Osteoblast (primary cell): Measurements from ENCODE around the gene LCN10. TPM values are rescaled to one million over a fixed set of nuclear protein-coding genes. Genes with fewer than 3 reads are reported as not detected.

Source experiments
- DNase-seq: peaks from one replicate; pipeline ENCODE4 v3.0.0; 2011; ENCODE audit warnings: low spot score, mixed read lengths; ENCODE audit not compliant: insufficient read length; ENCODE audit errors: missing footprints
- H2AFZ ChIP-seq: 2 replicates; pipeline ENCODE4 v1.6.0; 2011; ENCODE audit warnings: mild to moderate bottlenecking, low read length
- H3K27ac ChIP-seq: 2 replicates; pipeline ENCODE4 v1.5.1; 2011; ENCODE audit warnings: mild to moderate bottlenecking, low read depth, low read length, moderate library complexity
- H3K27me3 ChIP-seq: 2 replicates; pipeline ENCODE4 v1.6.0; 2012; ENCODE audit warnings: mild to moderate bottlenecking, control low read depth, inconsistent platforms, low read length, moderate library complexity; ENCODE audit not compliant: insufficient read depth
- H3K36me3 ChIP-seq: 2 replicates; pipeline ENCODE4 v1.5.1; 2011; ENCODE audit warnings: mild to moderate bottlenecking, low read length, control low read depth, moderate library complexity; ENCODE audit not compliant: insufficient read depth
- H3K4me1 ChIP-seq: 2 replicates; pipeline ENCODE4 v1.5.1; 2011; ENCODE audit warnings: mild to moderate bottlenecking, low read length, control low read depth, moderate library complexity; ENCODE audit not compliant: insufficient read depth
- H3K4me2 ChIP-seq: 2 replicates; pipeline ENCODE4 v1.6.0; 2011; ENCODE audit warnings: mild to moderate bottlenecking, low read length; ENCODE audit not compliant: insufficient read depth
- H3K4me3 ChIP-seq: fragments of 200-600 bp; sonication (generic); 3 replicates; pipeline ENCODE4 v1.5.1; 2012; ENCODE audit warnings: mild to moderate bottlenecking, low read length, inconsistent platforms; ENCODE audit not compliant: insufficient read depth
- H3K79me2 ChIP-seq: 2 replicates; pipeline ENCODE4 v1.6.0; 2012; ENCODE audit warnings: mild to moderate bottlenecking, low read length, control low read depth, inconsistent platforms; ENCODE audit not compliant: insufficient read depth
- H3K9me3 ChIP-seq: 2 replicates; pipeline ENCODE4 v1.5.1; 2011; ENCODE audit warnings: low read depth, low read length, control low read depth
- H4K20me1 ChIP-seq: 2 replicates; pipeline ENCODE4 v1.6.0; 2012; ENCODE audit warnings: mild to moderate bottlenecking, low read length, control low read depth; ENCODE audit not compliant: insufficient read depth
- total RNA-seq: library from RNA; depleted of rRNA; stranded (reverse); fragments of >200 nt; gene quantifications from 2 replicates; pipeline ENCODE4 v1.2.3, GENCODE V29; 2012
- TF ChIP-seq, protein P1 (sequence below): IDR thresholded peaks from 2 replicates; pipeline ENCODE4 v1.5.1; 2011; ENCODE audit warnings: mild to moderate bottlenecking, low read depth, low read length, moderate library complexity; ENCODE audit errors: extremely low read depth

Gene LCN10
- total RNA-seq, 1 donor, result not detected

DNA sequence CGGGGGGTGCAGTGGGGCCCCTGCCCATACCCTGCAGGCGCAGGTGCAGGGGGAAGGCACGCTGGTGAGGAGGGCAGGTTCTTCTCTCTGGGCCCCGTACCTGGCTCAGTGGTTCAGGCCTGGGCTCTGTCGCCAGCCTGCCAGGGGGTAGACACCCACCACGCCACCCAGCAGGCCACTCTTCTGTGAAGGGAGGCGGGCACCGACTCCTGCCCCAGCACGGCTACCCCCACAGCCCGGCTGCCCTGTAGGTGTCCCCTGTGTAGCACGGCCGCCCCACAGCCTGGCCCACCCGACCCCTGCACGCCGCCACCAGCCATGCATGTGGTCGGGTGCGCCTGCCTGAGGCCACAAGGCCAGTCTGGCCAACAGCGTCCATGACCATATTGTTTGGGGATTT is 3.9 kb upstream of the LCN10 start:
- no peak overlapping the region for H3K27ac ChIP-seq
- H3K9me3 ChIP-seq, result no peaks in the 10 kb centered on the region
- H3K4me1 ChIP-seq, result no peaks in the 10 kb centered on the region
- H3K4me2 ChIP-seq, result no peak overlapping the region
- no peak overlapping the region for H2AFZ ChIP-seq
- H3K36me3 ChIP-seq, result no peaks in the 10 kb centered on the region
- no peaks in the 10 kb centered on the region for H3K79me2 ChIP-seq
- DNase-seq, result no peak
- H3K4me3 ChIP-seq, result no peak overlapping the region
- peaks cover 17% of the 10 kb centered on the region for H3K27me3 ChIP-seq
- TF ChIP-seq, protein P1, sequence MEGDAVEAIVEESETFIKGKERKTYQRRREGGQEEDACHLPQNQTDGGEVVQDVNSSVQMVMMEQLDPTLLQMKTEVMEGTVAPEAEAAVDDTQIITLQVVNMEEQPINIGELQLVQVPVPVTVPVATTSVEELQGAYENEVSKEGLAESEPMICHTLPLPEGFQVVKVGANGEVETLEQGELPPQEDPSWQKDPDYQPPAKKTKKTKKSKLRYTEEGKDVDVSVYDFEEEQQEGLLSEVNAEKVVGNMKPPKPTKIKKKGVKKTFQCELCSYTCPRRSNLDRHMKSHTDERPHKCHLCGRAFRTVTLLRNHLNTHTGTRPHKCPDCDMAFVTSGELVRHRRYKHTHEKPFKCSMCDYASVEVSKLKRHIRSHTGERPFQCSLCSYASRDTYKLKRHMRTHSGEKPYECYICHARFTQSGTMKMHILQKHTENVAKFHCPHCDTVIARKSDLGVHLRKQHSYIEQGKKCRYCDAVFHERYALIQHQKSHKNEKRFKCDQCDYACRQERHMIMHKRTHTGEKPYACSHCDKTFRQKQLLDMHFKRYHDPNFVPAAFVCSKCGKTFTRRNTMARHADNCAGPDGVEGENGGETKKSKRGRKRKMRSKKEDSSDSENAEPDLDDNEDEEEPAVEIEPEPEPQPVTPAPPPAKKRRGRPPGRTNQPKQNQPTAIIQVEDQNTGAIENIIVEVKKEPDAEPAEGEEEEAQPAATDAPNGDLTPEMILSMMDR, result no peak
- no peaks in the 10 kb centered on the region for H4K20me1 ChIP-seq

DNA sequence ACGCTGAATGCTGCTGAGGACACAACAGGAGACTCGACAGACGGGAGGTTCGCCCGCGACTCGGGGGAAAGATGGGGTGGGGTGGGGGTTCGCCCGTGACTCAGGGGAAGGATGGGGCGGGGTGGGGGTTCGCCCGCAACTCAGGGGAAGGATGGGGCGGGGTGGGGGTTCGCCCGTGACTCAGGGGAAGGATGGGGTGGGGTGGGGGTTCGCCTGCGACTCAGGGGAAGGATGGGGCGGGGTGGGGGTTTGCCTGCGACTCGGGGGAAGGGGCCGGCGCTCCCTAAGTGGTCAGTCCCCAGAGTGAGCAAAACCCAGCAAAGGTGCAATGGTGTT is 3.4 kb upstream of the LCN10 start:
- no peaks in the 10 kb centered on the region for H3K9me3 ChIP-seq
- H3K4me3 ChIP-seq, result no peak overlapping the region
- H3K36me3 ChIP-seq, result no peaks in the 10 kb centered on the region
- no peaks in the 10 kb centered on the region for H3K79me2 ChIP-seq
- peaks cover 5% of the 10 kb centered on the region for H3K4me1 ChIP-seq
- no peak overlapping the region for H3K27ac ChIP-seq
- TF ChIP-seq, protein P1, result no peak
- no peak overlapping the region for H2AFZ ChIP-seq
- DNase-seq, result no peak
- peaks cover 22% of the 10 kb centered on the region for H3K27me3 ChIP-seq
- no peaks in the 10 kb centered on the region for H4K20me1 ChIP-seq
- no peak overlapping the region for H3K4me2 ChIP-seq

DNA sequence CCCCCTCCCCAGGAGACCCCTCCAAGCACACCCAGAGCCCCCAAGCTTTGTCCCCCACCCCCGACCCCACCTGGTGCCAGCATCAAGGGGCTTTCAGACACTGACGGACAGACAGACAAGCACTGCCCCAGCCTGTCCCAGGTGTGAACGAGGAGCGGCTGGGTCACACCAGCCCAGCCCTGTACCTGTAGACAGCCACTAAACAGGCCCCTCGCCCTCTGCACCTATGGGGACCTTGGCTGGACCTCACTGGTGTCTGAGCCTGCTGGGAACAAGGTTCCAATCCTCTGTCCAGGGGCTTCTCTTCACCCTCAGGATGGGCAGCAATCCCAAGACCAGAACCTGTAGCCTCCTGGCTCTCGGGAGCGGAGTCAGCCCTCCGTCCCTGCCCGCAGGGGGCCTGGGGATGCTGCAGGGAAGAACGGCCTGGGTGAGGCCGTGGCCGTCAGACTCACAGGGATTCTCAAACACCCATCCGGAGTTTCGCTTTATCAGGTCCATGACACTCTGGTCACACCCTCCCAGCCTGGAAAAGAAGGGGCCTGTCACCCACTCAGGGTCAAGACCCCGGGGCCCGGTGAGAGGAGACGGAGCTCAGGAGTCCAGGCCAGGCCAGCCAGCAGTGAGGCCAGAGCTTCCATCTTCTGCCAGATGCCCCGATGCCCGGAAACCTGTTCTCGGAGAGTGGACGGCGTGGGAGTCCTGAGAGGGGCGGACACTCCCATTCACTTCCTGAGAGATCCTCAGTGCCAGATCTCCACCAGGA is 2.8 kb upstream of the LCN10 start:
- peaks cover 28% of the 10 kb centered on the region for H3K27me3 ChIP-seq
- H3K36me3 ChIP-seq, result no peaks in the 10 kb centered on the region
- H3K9me3 ChIP-seq, result no peaks in the 10 kb centered on the region
- H3K79me2 ChIP-seq, result no peaks in the 10 kb centered on the region
- H3K4me1 ChIP-seq, result peaks cover 7% of the 10 kb centered on the region
- H3K4me3 ChIP-seq, result no peak overlapping the region
- H3K27ac ChIP-seq, result no peak overlapping the region
- no peak overlapping the region for H2AFZ ChIP-seq
- TF ChIP-seq, protein P1, result no peak
- no peak overlapping the region for H3K4me2 ChIP-seq
- DNase-seq, result no peak
- no peaks in the 10 kb centered on the region for H4K20me1 ChIP-seq

DNA sequence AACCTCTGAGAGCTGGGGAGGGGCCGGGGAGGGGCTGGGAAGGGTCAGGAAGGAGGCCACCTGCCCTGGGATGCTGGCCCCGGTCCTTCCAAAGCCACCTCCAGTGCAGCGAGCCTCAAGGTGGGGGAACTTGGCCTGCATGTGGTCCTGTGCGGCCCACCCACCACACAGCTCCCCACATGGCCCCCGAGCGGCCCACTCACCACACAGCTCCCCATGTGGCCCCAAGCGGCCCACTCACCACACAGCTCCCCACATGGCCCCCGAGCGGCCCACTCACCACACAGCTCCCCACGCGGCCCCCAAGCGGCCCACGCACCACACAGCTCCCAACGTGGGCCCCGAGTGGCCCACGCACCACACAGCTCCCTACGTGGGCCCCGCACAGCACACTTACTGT is 2.0 kb upstream of the LCN10 start:
- no peak for DNase-seq
- Histone ChIP-seq H3K9me3 (no peaks in the 10 kb centered on the region), H3K79me2 (no peaks in the 10 kb centered on the region), H2AFZ (no peak overlapping the region), H3K4me3 (no peak overlapping the region), H3K36me3 (no peaks in the 10 kb centered on the region), H3K4me2 (no peak overlapping the region), H4K20me1 (no peaks in the 10 kb centered on the region), H3K27me3 (peaks cover 33% of the 10 kb centered on the region), H3K27ac (no peak overlapping the region), H3K4me1 (peaks cover 7% of the 10 kb centered on the region)
- TF ChIP-seq, protein P1, result no peak
